ENCODE measurements around the gene CES4A. TPM values are rescaled to one million over a fixed set of nuclear protein-coding genes. Genes with fewer than 3 reads are reported as not detected.

CES4A gene
- total and polyA plus RNA-seq, 2 of the 13 experiments (the other 11 are each of a cell fraction or from before 2014, with no cell fraction given) = 0.09 to 0.17 TPM

DNA sequence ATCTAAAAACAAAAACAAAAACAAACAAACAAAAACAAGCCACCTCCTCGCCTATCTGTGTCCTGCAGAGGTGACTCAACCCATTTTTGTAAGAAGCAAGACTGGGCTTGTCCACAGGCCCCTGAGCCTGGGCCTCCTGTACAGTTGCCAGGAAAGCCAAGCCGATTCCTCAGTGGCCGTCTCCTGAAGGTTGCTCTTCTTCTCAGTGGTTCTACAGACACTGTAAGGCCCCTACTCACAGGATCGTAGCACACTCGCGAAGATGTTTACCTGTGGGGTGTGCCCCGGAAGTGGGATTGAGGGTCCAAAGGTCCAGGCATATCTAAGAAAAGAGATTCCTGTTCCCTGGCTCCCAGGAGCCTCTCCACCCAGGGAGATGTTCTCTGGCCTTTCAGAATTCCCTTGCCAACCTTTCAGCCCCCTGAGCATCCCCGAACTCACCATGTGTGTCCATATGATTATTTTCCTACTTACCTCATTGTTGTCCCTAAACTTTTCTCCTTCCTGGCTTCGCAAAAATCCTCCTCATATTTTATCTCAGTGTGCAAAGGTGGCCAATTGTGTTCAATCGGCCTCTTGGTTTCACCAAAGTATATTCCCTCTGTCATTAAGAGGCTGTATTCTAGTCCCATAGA, 34.8 kb upstream of the CES4A start:
- no peak for DNase-seq (ENCODE audit: low spot score)
- Histone ChIP-seq H3K9ac (ENCODE audit: insufficient read depth, low read depth, low read length) (peak overlapping the region; percentile 27; the same call in 1 of the 2 replicates), H3K79me2 (ENCODE audit: insufficient read depth, low read length) (no peaks in the 10 kb centered on the region), H3K4me1 (ENCODE audit: insufficient read depth, low read length) (peaks cover 73% of the 10 kb centered on the region), H3K27ac (ENCODE audit: extremely low read length, insufficient read depth, low read length) (no peak overlapping the region), H3K4me2 (ENCODE audit: low read depth, low read length) (peak overlapping the region; percentile 74), H3K9me3 (ENCODE audit: low read length) (0 out of 2 replicates have a peak, but pooled peaks cover 5% of the 10 kb centered on the region), H3K36me3 (replicated peaks in 1 of 2; ENCODE audit: control insufficient read depth in 1 of 2, insufficient read depth in 2 of 2, low read length in 2 of 2) (no peaks in the 10 kb centered on the region), H3K4me3 (replicated peaks in 1 of 3; ENCODE audit: insufficient read depth in 1 of 3, low read depth in 2 of 3, low read length in 3 of 3) (peak overlapping the region in 2 of 3 experiments; percentile 25 to 40; a peak in 4 of 6 replicates), H4K20me1 (ENCODE audit: insufficient read depth, low read length) (no peaks in the 10 kb centered on the region), H2AFZ (ENCODE audit: low read length) (peak overlapping the region; percentile 24), H3K27me3 (ENCODE audit: control insufficient read depth in 1 of 2, insufficient read depth in 2 of 2, low read length in 2 of 2) (peaks cover 3 to 20% of the 10 kb centered on the region in 2 experiments; a peak in 4 of 5 replicates)
- in situ Hi-C loops (cut with HindIII; ENCODE audit: extremely low pct_ligation_motif_present, low pct_unique_long_range_greater_than_20kb) = no loop called here
- BruUV-seq (replicated peaks) = no TSS peak
- POLR2A ChIA-PET = interaction anchor here (0.8 to 1.3 kb wide), 3 partner anchors 9 to 293 kb away, joined by 3 to 7 read pairs (median 3); partner anchors contain the start of gene NOL3
- CTCF ChIA-PET (ENCODE audit: low intra/inter-chr PET ratio, low total read pairs) = interaction anchor here (0.9 to 2.4 kb wide), 6 partner anchors 9 to 226 kb away, joined by 3 to 13 read pairs (median 4); no protein-coding TSS in a partner anchor
- intact Hi-C loops (cut with micrococcal nuclease; ENCODE audit: unreplicated experiment) = loop anchor here (2.0 to 10.0 kb wide), 3 partner anchors 23 to 61 kb away; no protein-coding TSS in a partner anchor
- ATAC-seq = peak; percentile 41
- FAIRE-seq = no peak
- WGBS (ENCODE audit: low lambda C conversion rate) = 14% methylated on average over 6 of the region's 10 CpGs
- TF ChIP-seq ZNF543 (CRISPR knock-in tag; IDR thresholded peaks at IDR 0.05) (no peak), ZNF441 (CRISPR knock-in tag; IDR thresholded peaks at IDR 0.05; ENCODE audit: borderline replicate concordance) (0 out of 2 replicates have a peak, but pooled peaks have one; percentile 3), RORA (CRISPR knock-in tag; IDR thresholded peaks at IDR 0.05) (no peak), ZNF501 (CRISPR knock-in tag; IDR thresholded peaks at IDR 0.05) (0 out of 2 replicates have a peak, but pooled peaks have one; percentile 9), ISL2 (CRISPR knock-in tag; IDR thresholded peaks at IDR 0.05) (0 out of 2 replicates have a peak, but pooled peaks have one; percentile 21), SMARCE1 (IDR thresholded peaks at IDR 0.05; ENCODE audit: borderline replicate concordance) (no peak), MTA3 (CRISPR knock-in tag; IDR thresholded peaks at IDR 0.05) (no peak), ZNF331 (CRISPR knock-in tag; IDR thresholded peaks at IDR 0.05) (no peak), ZNF709 (CRISPR knock-in tag; IDR thresholded peaks at IDR 0.05) (0 out of 2 replicates have a peak, but pooled peaks have one; percentile 20), TCF7L2 (IDR thresholded peaks at IDR 0.05; ENCODE audit: low read depth, low read length) (no peak), ZNF567 (CRISPR knock-in tag; IDR thresholded peaks at IDR 0.05; ENCODE audit: borderline replicate concordance) (no peak), ZNF768 (CRISPR knock-in tag; IDR thresholded peaks at IDR 0.05) (no peak), ESRRA (CRISPR knock-in tag; IDR thresholded peaks at IDR 0.05; ENCODE audit: low read depth) (no peak), ZBTB8A (CRISPR knock-in tag; IDR thresholded peaks at IDR 0.05; ENCODE audit: borderline replicate concordance, low read depth) (no peak), PCBP2 (optimal IDR thresholded peaks at IDR 0.05; ENCODE audit: low read depth, low read length, poor library complexity, severe bottlenecking) (no peak), HOXD1 (CRISPR knock-in tag; IDR thresholded peaks at IDR 0.05) (no peak), NFIB (CRISPR knock-in tag; IDR thresholded peaks at IDR 0.05; ENCODE audit: borderline replicate concordance) (no peak), NCOA5 (CRISPR knock-in tag; IDR thresholded peaks at IDR 0.05) (no peak)
- TF ChIP-seq, protein P1, sequence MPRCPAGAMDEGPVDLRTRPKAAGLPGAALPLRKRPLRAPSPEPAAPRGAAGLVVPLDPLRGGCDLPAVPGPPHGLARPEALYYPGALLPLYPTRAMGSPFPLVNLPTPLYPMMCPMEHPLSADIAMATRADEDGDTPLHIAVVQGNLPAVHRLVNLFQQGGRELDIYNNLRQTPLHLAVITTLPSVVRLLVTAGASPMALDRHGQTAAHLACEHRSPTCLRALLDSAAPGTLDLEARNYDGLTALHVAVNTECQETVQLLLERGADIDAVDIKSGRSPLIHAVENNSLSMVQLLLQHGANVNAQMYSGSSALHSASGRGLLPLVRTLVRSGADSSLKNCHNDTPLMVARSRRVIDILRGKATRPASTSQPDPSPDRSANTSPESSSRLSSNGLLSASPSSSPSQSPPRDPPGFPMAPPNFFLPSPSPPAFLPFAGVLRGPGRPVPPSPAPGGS (CRISPR knock-in tag; IDR thresholded peaks at IDR 0.05) = no peak
- TF ChIP-seq, protein P2, sequence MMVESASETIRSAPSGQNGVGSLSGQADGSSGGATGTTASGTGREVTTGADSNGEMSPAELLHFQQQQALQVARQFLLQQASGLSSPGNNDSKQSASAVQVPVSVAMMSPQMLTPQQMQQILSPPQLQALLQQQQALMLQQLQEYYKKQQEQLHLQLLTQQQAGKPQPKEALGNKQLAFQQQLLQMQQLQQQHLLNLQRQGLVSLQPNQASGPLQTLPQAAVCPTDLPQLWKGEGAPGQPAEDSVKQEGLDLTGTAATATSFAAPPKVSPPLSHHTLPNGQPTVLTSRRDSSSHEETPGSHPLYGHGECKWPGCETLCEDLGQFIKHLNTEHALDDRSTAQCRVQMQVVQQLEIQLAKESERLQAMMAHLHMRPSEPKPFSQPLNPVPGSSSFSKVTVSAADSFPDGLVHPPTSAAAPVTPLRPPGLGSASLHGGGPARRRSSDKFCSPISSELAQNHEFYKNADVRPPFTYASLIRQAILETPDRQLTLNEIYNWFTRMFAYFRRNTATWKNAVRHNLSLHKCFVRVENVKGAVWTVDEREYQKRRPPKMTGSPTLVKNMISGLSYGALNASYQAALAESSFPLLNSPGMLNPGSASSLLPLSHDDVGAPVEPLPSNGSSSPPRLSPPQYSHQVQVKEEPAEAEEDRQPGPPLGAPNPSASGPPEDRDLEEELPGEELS (CRISPR knock-in tag; IDR thresholded peaks at IDR 0.05) = no peak
- TF ChIP-seq, protein P3, sequence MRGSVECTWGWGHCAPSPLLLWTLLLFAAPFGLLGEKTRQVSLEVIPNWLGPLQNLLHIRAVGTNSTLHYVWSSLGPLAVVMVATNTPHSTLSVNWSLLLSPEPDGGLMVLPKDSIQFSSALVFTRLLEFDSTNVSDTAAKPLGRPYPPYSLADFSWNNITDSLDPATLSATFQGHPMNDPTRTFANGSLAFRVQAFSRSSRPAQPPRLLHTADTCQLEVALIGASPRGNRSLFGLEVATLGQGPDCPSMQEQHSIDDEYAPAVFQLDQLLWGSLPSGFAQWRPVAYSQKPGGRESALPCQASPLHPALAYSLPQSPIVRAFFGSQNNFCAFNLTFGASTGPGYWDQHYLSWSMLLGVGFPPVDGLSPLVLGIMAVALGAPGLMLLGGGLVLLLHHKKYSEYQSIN (CRISPR knock-in tag; IDR thresholded peaks at IDR 0.05; ENCODE audit: borderline replicate concordance) = no peak
